H1 (cell line): Measurements from ENCODE around the gene KXD1. TPM values are rescaled to one million over a fixed set of nuclear protein-coding genes. Genes with fewer than 3 reads are reported as not detected.

ENCODE experiments used
- CTCF ChIA-PET: fragments of 300-600 bp; sonication (Branson Sonifier 250); formaldehyde crosslinking; loops from one replicate; lab custom pipeline; 2021; ENCODE audit not compliant: partially characterized antibody; lab: Charles Lee
- POLR2A ChIA-PET: fragments of 300-600 bp; sonication (Branson Sonifier 250); formaldehyde crosslinking; loops from one replicate; lab custom pipeline; 2021; ENCODE audit warnings: inconsistent platforms; ENCODE audit not compliant: partially characterized antibody; lab: Charles Lee
- DNase-seq, 2 experiments: peaks; one replicate each; pipeline versions ENCODE4 v3.0.0 to v3.0.0-alpha.2; 2010 to 2022; ENCODE audit warnings: low spot score in 2 of 2, low read depth in 1 of 2, mixed read lengths in 1 of 2
- FAIRE-seq: peaks from 2 replicates; lab custom pipeline; 2011; peaks lifted over from hg19 to GRCh38; lab: Jason Lieb, UNC
- H2AFZ ChIP-seq: 2 replicates; pipeline ENCODE4 v1.8.1; 2012; ENCODE audit warnings: low read length, inconsistent platforms
- H2AK5ac ChIP-seq: 2 replicates; pipeline ENCODE4 v1.6.1; 2013; ENCODE audit warnings: low read depth, low read length
- H2BK120ac ChIP-seq: replicated peaks from 2 replicates; pipeline ENCODE3; 2013; ENCODE audit warnings: low read depth, low read length, inconsistent platforms
- H2BK12ac ChIP-seq: 2 replicates; pipeline ENCODE4 v1.6.1; 2013; ENCODE audit warnings: low read depth, low read length
- H2BK15ac ChIP-seq: 2 replicates; pipeline ENCODE4 v1.6.1; 2013; ENCODE audit warnings: low read length
- H2BK20ac ChIP-seq: 2 replicates; pipeline ENCODE4 v1.6.1; 2013; ENCODE audit warnings: low read length
- H2BK5ac ChIP-seq: 2 replicates; pipeline ENCODE4 v1.6.1; 2013; ENCODE audit warnings: low read depth, low read length
- H3K14ac ChIP-seq: 2 replicates; pipeline ENCODE4 v1.6.1; 2013; ENCODE audit warnings: inconsistent platforms; ENCODE audit not compliant: insufficient read length
- H3K18ac ChIP-seq: 2 replicates; pipeline ENCODE4 v1.6.1; 2013; ENCODE audit warnings: low read length; ENCODE audit errors: extremely low read depth
- H3K23ac ChIP-seq: 2 replicates; pipeline ENCODE4 v1.6.1; 2013; ENCODE audit warnings: inconsistent platforms; ENCODE audit not compliant: insufficient read length
- H3K23me2 ChIP-seq: 2 replicates; pipeline ENCODE4 v1.6.1; 2013; ENCODE audit warnings: low read depth, low read length
- H3K27ac ChIP-seq: 2 replicates; pipeline ENCODE4 v1.6.1; 2011; ENCODE audit warnings: low read depth, low read length, inconsistent platforms
- H3K27me3 ChIP-seq, 4 experiments: replicated peaks in 1 of 4; 1 replicate in 1 of 4; 2 replicates in 3 of 4; pipeline versions ENCODE4 v1.6.1 to v1.8.1; 2011 to 2013; ENCODE audit warnings: low read length in 3 of 4, mild to moderate bottlenecking in 3 of 4, inconsistent platforms in 2 of 4, mixed read lengths in 2 of 4, moderate library complexity in 1 of 4; ENCODE audit not compliant: control insufficient read depth in 3 of 4, insufficient read depth in 3 of 4; ENCODE audit errors: extremely low read depth in 1 of 4
- H3K36me3 ChIP-seq, 4 experiments: 2 replicates each; pipeline versions ENCODE4 v1.6.1 to v1.8.1; 2011 to 2013; ENCODE audit warnings: mild to moderate bottlenecking in 4 of 4, low read length in 3 of 4, moderate library complexity in 2 of 4, control low read depth in 1 of 4, inconsistent platforms in 1 of 4; ENCODE audit not compliant: insufficient read depth in 4 of 4, control insufficient read depth in 2 of 4
- H3K4ac ChIP-seq: replicated peaks from 2 replicates; pipeline ENCODE3; 2013; ENCODE audit warnings: low read length, low read depth, mixed read lengths, inconsistent platforms; ENCODE audit not compliant: insufficient read length
- H3K4me1 ChIP-seq, 4 experiments: replicated peaks in 1 of 4; 1 replicate in 1 of 4; 2 replicates in 3 of 4; pipeline versions ENCODE4 v1.6.1 to v1.8.1; 2011 to 2013; ENCODE audit warnings: low read length in 3 of 4, inconsistent platforms in 2 of 4, mixed read lengths in 1 of 4; ENCODE audit not compliant: insufficient read depth in 4 of 4, control insufficient read depth in 3 of 4
- H3K4me2 ChIP-seq, 2 experiments: 2 replicates each; pipeline versions ENCODE4 v1.6.1 to v1.8.1; 2011 to 2013; ENCODE audit warnings: low read depth in 2 of 2, low read length in 2 of 2, control low read depth in 1 of 2, inconsistent platforms in 1 of 2, mild to moderate bottlenecking in 1 of 2; ENCODE audit not compliant: insufficient read depth in 1 of 2
- H3K4me3 ChIP-seq, 4 experiments: fragments of 200-600, 300-600 bp in 1 of 4; sonication (generic), shearing (Covaris generic), sonication (Bioruptor Twin) in 1 of 4; 2 replicates each; pipeline versions ENCODE4 v1.5.1 to v1.8.1; 2011 to 2016; ENCODE audit warnings: low read length in 4 of 4, low read depth in 3 of 4, control low read depth in 2 of 4, inconsistent platforms in 2 of 4, mild to moderate bottlenecking in 2 of 4, mixed read lengths in 1 of 4, moderate library complexity in 1 of 4; ENCODE audit not compliant: insufficient read depth in 2 of 4; ENCODE audit errors: extremely low read depth in 1 of 4
- H3K56ac ChIP-seq: replicated peaks from 2 replicates; pipeline ENCODE3; 2013; ENCODE audit warnings: low read depth, mild to moderate bottlenecking, mixed read lengths, low read length, inconsistent platforms; ENCODE audit not compliant: insufficient read length
- H3K79me1 ChIP-seq: 2 replicates; pipeline ENCODE4 v1.6.1; 2013; ENCODE audit warnings: low read depth, low read length, control low read depth
- H3K79me2 ChIP-seq, 2 experiments: 2 replicates each; pipeline versions ENCODE4 v1.6.1 to v1.8.1; 2012 to 2013; ENCODE audit warnings: low read length in 2 of 2, mild to moderate bottlenecking in 2 of 2, inconsistent platforms in 1 of 2; ENCODE audit not compliant: insufficient read depth in 2 of 2, control insufficient read depth in 1 of 2
- H3K9ac ChIP-seq, 4 experiments: replicated peaks in 1 of 4; 1 replicate in 1 of 4; 2 replicates in 3 of 4; pipeline versions ENCODE4 v1.6.1 to v1.8.1; 2011 to 2013; ENCODE audit warnings: low read depth in 3 of 4, low read length in 3 of 4, control low read depth in 2 of 4, mild to moderate bottlenecking in 2 of 4, moderate library complexity in 2 of 4, inconsistent platforms in 1 of 4; ENCODE audit errors: extremely low read depth in 1 of 4
- H3K9me3 ChIP-seq, 2 experiments: 2 replicates each; pipeline versions ENCODE4 v1.6.1 to v1.8.1; 2012 to 2013; ENCODE audit warnings: mild to moderate bottlenecking in 2 of 2, moderate library complexity in 2 of 2, control low read depth in 1 of 2, inconsistent platforms in 1 of 2, low read depth in 1 of 2, low read length in 1 of 2, mixed read lengths in 1 of 2; ENCODE audit not compliant: insufficient read depth in 2 of 2
- H4K20me1 ChIP-seq, 2 experiments: replicated peaks in 1 of 2; 2 replicates each; pipeline versions ENCODE3 to v1.8.1; 2011 to 2013; ENCODE audit warnings: inconsistent platforms in 2 of 2, low read length in 2 of 2, mild to moderate bottlenecking in 1 of 2; ENCODE audit not compliant: insufficient read depth in 2 of 2, control insufficient read depth in 1 of 2
- H4K5ac ChIP-seq: 2 replicates; pipeline ENCODE4 v1.6.1; 2013; ENCODE audit warnings: low read length, low read depth, mixed read lengths, inconsistent platforms; ENCODE audit not compliant: insufficient read length
- H4K8ac ChIP-seq: 2 replicates; pipeline ENCODE4 v1.8.0; 2013; ENCODE audit warnings: mild to moderate bottlenecking, moderate library complexity, low read length, inconsistent platforms; ENCODE audit not compliant: insufficient read depth; ENCODE audit errors: extremely low read depth
- H4K91ac ChIP-seq: replicated peaks from 2 replicates; pipeline ENCODE3; 2013; ENCODE audit warnings: low read length, mixed read lengths, inconsistent platforms; ENCODE audit not compliant: insufficient read length
- KDM1A ChIP-seq: fragments of 200-600, 300-600 bp; sonication (generic); IDR thresholded peaks from 2 replicates; pipeline ENCODE4 v1.7.1; 2016; ENCODE audit warnings: mild to moderate bottlenecking, low read length, borderline replicate concordance
- PHF8 ChIP-seq: fragments of 200-600 bp; sonication (generic); conservative IDR thresholded peaks from 2 replicates; pipeline ENCODE4 v1.7.1; 2012; ENCODE audit warnings: low read depth, mild to moderate bottlenecking, inconsistent platforms, low read length, moderate library complexity
- SIRT6 ChIP-seq: IDR thresholded peaks from one replicate; pipeline ENCODE4 v1.7.1; 2012; ENCODE audit warnings: low read length, inconsistent platforms
- WGBS, 2 experiments: shearing (Covaris generic) in 1 of 2; methylation state at CpG; one replicate each; pipeline versions ENCODE4 v1.1.6 to v1.1.7; 2013 to 2015; ENCODE audit warnings: low lambda C conversion rate in 2 of 2, mixed read lengths in 2 of 2, inconsistent platforms in 1 of 2, low coverage in 1 of 2, missing lambda C conversion rate in 1 of 2; ENCODE audit not compliant: insufficient replicate concordance in 2 of 2, insufficient coverage in 1 of 2, insufficient read length in 1 of 2; ENCODE audit errors: extremely low coverage in 1 of 2, missing lambda C conversion rate in 1 of 2; 5-methylcytosine and 5-hydroxymethylcytosine counted together
- polyA plus RNA-seq, 7 experiments: library from polyadenylated mRNA; depleted of rRNA in 3 of 7; stranded (reverse) in 5 of 7; unstranded in 2 of 7; fragments of >200 nt in 5 of 7; fragments of 200-250 nt in 2 of 7; gene quantifications; 1 replicate in 5 of 7; 2 replicates in 1 of 7; 4 replicates in 1 of 7; pipeline versions ENCODE4 v1.2.1 to v1.2.3, GENCODE V29; 2011 to 2013; ENCODE audit warnings: missing spikeins in 2 of 7, mixed read lengths in 2 of 7
- total RNA-seq: library from RNA; stranded (reverse); fragmentation: NEBNext Ultra II Directional; extraction: Animal tissue kit (Norgen Biotek cat#: 25700); gene quantifications from 2 replicates; pipeline ENCODE4 v1.2.1, GENCODE V29; 2021

Gene KXD1
- total and polyA plus RNA-seq, 2 of the 8 experiments (the other 6 are each of a cell fraction or from before 2014, with no cell fraction given): 115 to 267 TPM

DNA sequence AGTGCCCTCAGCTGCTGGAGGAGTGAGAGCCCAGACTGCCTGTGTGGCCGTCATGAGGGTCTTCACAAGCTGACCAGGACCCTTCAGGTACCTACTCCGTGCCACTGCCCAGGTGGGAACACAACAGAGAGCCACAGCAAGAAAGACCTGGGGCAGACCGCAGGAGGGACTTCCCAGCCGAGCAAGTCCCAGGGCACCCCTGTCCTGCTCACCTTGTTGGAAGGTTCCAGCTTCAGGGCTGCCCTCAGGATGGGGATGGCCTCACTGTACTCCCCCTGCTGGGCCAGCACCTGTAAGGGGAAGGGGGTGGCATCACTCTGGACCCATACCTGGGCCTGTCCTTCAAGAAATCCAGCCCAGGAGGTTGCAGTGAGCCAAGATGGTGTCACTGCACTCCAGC lies 24.6 kb upstream of the KXD1 start:
- Histone ChIP-seq H4K20me1 (peaks cover 3 to 6% of the 10 kb centered on the region in 2 experiments), H3K4me1 (no peaks in the 10 kb centered on the region), H4K8ac (no peak overlapping the region), H2BK120ac (no peak overlapping the region), H3K79me1 (no peaks in the 10 kb centered on the region; the same call in 1 of the 2 replicates), H2BK15ac (no peak overlapping the region), H3K36me3 (peaks cover 13 to 50% (median 32%) of the 10 kb centered on the region in 4 experiments; a peak in 7 of 8 replicates), H2BK20ac (no peak overlapping the region), H4K91ac (no peak overlapping the region), H3K4me2 (no peak overlapping the region), H3K23me2 (no peaks in the 10 kb centered on the region), H3K9ac (no peak overlapping the region), H2BK5ac (no peak overlapping the region), H4K5ac (no peak overlapping the region), H3K27me3 (no peaks in the 10 kb centered on the region), H3K27ac (no peak overlapping the region), H2AFZ (no peak overlapping the region), H3K14ac (no peak overlapping the region), H2BK12ac (no peak overlapping the region), H3K18ac (no peak overlapping the region), H3K9me3 (no peaks in the 10 kb centered on the region), H3K79me2 (no peaks in the 10 kb centered on the region), H3K4me3 (no peak overlapping the region), H3K23ac (no peak overlapping the region), H2AK5ac (no peak overlapping the region), H3K4ac (no peak overlapping the region), H3K56ac (no peak overlapping the region)
- ChIA-PET POLR2A (interaction anchor here (2.6 kb wide), 1 partner anchor 9 kb away, joined by 11 read pairs; no protein-coding TSS in a partner anchor), CTCF (interaction anchor here (0.6 to 6.1 kb wide), 5 partner anchors 12 to 220 kb away, joined by 3 to 37 read pairs (median 3); partner anchors contain the start of gene ELL)
- 95% methylated on average over 3 of the region's 4 CpGs; no CpG with 5 or more reads in 1 of the 2 experiments for WGBS, 2 experiments
- DNase-seq: no peak
- no peak for FAIRE-seq
- TF ChIP-seq SIRT6 (no peak), PHF8 (no peak), KDM1A (peak; percentile 68; the same call in 1 of the 2 replicates)
